ENCODE data around the gene PTPN11.
"Not testable (repeated sequence)": the region's sequence is repeated elsewhere in the genome, so short reads cannot be mapped to it uniquely, and the experiment has no call there.

Gene PTPN11

DNA sequence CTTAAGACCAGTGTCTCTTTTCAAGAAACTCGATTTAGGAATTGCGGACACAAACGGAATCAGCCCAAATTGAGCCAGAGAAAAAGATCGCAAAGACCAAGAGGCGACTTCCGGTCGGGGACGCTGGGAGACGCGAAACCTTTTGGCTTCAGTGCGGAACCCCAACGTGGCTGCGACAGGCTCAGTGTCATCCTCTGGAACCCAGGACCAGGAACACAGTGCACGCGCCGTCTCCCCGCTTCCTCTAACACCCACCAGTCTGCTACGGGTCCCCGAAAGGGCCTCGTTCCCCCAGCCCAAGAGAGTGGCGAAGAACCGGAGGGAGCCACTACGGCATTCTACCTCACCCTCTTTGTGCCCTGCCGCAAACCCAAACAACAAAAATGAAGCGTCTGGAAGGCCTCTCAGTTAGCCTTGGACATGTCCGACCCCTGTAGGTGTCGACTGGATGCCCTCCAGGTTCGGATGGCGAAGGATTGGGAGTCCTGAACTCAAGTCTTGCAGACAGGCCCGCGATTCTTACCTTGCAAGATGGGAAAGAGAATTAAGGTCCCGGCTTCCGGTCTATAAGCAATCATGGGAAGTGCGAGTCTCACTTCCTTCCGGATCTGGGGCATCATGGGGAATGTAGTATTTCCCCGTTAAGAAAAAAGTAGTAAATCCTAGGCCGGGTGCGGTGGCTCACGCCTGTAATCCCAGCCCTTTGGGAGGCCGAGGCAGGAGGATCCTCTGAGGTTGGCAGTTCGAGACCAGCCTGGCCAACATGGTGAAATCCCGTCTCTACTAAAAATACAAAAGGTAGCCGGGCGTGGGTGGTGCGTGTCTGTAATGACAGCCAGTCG lies 9.5 kb upstream of the PTPN11 start, which contains the start of gene RPL6:
Gene RPL6, minus strand, starts transcription at position 542 of the 842 bp plus-strand sequence. CDS start 949 bp downstream, outside the sequence.
- DNase-seq (ENCODE audit: low spot score), result peak; percentile 97

DNA sequence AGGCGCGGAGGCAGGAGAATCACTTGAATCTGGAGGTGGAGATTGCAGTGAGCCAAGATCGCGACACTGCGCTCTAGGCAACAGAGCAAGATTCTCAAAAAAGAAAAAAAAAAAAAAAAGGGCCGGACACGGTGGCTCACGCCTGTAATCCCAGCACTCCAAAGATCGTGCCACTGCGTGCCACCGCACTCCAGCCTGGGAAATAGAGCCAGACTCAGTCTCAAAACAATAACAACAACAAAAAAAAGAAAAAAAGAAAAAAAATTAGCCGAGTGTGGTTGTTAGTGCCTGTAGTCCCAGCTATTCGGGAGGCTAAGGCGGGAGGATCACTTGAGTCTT lies 8.9 kb upstream of the PTPN11 start:
- no peak for DNase-seq (ENCODE audit: low spot score)

DNA sequence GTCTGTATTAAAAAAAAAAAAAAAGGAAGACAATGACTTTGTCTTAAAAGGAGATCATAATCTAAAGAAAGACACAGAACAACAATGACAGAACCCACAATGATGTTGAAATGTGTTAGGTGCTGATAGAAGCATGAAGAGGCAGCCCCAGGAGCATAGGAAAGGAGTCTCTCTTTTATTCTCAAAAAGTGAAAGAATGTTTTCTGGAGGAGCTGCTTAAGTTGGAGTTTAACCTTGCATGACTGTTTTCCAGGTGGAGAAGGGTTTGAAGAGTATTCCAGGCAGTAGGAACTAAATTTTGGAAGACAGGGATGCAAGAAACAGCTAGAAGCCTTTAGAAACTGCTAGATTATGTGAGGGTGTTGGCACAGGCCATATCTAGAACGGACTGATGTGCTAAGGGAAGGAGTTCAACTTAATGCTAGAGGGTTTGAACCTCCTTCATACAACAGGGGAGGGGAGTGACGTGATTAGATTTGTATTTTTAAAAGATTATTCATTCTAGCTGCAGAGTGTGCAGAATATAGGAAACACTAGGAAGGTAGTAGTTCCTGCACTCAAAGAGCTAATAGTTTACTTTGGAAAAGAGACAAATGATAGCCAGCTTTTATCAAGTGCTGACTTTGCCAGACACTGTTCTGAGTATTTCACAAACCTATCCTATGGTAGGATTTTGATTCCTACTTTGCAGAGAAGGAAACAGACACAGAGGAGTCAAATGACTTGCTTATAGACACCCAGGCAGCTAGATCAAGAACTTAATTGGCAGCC lies 4.7 kb upstream of the PTPN11 start:
- DNase-seq (ENCODE audit: low spot score), result no peak

DNA sequence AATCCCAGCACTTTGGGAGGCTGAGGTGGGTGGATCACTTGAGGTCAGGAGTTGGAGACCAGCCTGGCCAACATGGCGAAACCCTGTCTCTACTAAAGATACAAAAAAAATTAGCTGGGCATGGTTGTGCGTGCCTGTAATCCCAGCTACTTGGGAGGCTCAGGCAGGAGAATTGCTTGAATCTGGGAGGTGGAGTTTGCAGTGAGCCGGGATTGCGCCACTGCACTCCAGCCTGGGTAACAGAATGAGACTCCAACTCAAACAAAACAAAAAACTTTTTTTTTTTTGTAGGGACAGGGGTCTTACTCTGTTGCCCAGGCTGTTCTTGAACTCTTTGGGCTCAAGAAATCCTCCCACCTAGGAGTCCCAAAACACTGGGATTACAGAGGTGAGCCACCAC lies 3.3 kb upstream of the PTPN11 start:
- DNase-seq (ENCODE audit: low spot score), result not testable (repeated sequence)

DNA sequence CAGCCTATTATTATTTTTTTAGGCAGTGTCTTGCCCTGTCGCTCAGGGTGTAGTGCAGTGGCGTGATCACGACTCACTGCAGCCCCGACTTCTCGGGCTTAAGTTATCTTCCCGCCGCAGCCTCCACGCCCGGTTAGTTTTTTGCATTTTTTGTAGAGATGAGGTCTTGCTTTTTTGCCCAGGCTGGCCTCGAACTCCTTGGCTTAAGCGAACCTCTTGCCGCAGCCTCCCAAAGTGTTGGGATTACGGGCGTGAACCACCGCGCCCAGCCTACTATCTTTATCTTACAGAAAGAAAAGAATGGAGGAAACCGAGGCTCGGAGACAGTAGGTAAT lies 507 bp upstream of the PTPN11 start:
- DNase-seq (ENCODE audit: low spot score), result no peak

DNA sequence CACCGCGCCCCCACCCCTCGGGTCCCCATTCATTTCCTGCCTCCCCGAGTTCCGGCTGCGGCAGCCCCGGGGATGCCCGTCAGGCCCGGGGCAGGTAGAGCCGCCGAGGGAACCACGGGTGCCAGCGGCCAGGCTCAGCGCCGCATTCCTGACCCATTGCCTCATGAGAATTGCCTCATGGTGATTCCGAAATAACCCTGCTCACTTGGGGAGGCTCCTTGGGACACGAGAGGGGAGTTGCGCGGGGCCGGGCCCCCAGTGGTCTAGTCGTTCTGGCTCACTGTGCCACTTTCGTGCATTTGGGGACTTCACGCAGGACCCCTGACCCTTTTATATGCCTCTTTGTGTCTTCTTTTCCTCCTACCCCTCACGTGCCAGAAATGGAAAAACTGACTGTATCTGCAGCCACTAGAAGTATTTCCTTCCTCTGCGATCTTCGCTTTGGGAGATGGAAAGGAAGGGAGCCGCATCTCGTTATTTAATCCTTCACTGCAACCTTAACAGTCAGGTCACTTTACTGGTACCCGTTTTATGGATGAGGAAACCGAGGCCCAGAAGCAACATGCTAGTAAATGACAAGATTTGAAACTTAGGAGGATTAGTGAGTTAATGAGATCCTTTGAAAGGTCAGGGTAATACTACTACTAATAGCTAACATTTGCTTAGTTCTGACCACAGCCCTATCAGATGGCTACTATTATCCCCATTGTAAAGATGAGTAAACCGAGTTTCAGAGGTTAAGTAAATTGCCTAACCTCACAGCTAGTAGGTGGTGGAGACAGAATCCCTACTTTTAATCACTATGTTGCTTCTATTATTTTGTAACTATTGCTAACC lies 768 bp downstream of the PTPN11 start:
- DNase-seq (ENCODE audit: low spot score), result peak; percentile 38

DNA sequence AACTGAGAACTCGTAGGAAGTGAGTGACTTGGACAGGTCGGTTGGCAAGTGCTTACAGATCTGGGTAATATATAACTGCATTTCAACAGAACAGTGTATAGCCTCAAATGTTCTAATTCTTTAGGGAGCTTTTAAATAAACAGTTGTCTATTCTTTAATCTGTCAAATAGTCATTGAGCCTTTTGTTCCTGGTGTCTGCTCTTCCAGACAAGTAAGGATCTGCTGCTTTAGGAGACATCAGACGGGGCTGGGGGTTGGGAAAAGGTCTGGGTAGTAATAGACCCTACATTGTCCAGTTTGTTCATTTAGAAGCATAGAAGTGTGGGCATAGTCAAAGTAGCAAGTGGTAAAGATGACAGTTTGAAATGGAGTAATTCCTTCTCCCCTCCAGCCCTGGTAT lies 2.0 kb downstream of the PTPN11 start:
- DNase-seq (ENCODE audit: low spot score), result peak; percentile 58

DNA sequence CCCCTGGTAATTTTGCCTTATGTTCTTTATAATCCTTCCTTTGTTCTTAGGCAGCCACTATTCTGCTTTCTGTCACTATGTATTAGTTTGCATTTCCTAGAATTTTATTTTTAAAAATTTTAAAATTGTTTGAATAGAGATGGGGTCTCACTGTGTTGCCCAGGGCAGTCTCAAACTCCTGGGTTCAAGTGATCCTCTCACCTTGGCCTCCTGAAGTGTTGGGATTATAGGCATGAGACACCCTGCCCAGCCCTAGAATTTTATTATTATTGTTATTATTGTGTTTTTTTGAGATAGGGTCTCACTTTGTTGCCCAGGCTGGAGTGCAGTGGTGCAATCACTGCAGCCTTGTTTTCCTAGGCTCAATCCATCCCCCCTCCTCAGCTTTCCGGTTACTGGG lies 2.6 kb downstream of the PTPN11 start:
- no peak for DNase-seq (ENCODE audit: low spot score)

DNA sequence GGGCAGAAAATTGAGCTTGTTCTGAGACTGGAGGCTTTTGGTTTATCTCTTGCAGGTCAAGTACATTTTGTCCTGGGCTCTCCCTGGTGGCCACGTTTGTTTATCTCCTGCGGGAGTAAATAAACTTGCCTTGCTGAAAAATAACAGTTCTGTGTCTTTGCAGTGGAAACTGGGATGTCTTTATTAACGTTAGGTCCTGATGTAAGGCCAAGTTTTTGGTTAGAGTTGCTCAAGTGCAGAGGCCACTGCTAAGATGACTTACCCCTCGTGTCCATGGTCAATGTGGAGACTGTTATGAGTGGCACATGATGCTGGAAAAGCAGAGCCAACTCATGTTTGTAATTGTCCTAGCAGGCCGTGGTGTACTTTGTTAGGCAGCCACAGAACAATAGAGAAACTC lies 3.8 kb downstream of the PTPN11 start:
- peak; percentile 92 for DNase-seq (ENCODE audit: low spot score)

DNA sequence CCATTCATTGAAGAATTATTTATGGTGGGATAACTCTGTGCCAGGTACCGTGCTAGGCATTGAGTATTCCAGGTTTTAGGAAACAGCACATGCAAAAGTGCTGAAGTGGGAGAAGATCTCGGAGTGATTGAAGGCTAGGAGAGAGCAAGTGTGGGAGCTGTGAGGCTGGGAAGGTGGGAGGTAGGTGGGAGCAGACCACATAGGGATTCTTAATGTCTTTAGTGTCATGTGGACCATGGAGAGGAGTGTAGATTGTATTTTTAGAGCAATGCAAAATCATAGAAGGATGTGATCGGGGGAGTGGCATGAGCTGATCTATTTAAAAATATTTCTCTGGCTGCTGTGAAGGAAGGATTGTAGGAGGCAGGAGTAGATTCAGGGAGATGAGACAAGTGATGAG lies 5.4 kb downstream of the PTPN11 start:
- DNase-seq (ENCODE audit: low spot score), result no peak

DNA sequence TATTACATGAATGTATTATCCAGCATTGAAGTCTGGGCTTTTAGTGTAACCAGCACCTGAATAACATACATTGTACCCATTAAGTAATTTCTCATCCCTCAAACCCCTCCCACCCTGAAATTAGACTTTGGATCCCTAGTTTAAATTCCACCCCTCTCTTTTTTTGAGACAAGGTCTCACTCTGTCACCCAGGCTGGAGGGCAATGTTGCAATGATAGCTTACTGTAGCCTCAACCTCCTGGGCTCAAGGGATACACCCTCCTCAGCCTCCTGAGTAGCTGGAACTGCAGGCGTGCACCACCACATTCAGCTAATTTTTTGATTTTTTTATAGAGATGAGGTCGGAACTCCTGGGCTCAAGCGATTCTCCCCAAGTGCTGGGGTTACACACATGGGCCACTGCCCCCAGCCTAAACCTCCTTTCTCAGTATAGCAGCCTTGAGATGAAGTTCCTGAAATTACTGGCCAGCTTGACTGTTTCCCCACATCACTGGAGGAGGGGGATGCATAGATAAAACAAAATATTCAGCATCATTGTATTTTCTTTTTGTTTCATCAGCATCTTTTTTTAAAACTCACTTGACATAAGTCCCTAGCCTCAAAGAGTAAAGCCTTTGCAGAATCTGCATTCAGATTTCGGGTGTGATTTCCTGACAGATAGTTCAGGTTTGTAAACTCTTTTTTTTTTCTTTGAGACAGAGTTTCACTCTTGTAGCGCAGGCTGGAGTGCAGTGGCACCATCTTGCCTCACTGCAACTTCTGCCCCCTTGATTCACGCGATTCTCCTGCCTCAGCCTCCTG lies 7.0 kb downstream of the PTPN11 start:
- no peak for DNase-seq (ENCODE audit: low spot score)

DNA sequence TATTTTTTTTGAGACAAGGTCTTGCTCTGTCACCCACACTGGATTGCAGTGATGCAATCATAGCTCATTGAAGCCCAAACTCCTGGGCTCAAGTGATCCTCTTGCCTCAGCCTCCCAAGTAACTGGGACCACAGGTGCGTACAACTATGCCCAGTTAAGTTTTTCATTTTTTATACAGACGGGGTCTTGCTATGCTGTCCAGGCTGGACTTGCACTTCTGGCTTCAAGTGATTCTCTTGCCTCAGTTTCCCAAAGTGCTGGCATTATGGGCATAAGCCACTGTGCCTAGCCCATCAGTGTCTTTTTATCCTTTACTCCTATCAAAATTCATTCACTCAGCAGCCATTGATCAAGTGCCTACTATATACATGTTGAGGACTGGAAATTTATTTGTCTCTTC lies 9.0 kb downstream of the PTPN11 start:
- no peak for DNase-seq (ENCODE audit: low spot score)

DNA sequence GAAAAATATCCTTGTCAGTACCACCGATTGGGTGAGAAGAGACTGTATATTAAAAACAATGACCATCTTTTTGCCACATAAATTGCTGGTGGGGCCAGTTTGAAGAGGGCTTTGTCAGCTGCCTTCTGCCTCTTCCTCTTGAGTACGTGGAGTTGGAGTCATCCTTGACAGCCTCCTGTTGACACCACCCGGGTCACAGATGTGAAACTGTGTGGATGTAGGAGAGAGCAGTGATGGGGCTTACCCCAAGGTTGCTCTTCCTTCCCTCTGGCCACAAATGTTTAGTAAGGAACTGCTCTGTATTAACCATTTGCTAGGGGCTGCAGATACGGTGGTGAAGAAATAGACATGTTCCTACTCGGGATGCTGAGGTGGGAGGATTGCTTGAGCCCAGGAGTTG lies 12.2 kb downstream of the PTPN11 start:
- DNase-seq (ENCODE audit: low spot score), result no peak

DNA sequence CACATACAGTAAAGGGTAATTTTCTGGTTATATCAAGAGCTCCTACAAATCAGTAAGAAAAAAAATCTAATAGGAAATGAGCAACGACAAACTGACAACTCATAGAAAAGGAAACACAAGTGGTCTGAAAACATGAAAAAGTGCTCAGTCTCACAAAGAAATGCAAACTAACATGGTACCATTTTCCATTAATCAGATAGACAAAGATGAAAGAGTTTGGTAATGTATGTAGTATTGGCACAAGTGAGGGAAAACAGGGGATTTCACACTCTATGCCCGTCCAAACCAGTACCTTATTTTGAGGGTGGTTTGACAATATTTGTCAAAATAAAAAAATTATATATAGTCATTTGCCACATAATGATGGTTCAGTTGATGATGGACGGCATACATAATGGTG lies 13.2 kb downstream of the PTPN11 start:
- DNase-seq (ENCODE audit: low spot score), result no peak

DNA sequence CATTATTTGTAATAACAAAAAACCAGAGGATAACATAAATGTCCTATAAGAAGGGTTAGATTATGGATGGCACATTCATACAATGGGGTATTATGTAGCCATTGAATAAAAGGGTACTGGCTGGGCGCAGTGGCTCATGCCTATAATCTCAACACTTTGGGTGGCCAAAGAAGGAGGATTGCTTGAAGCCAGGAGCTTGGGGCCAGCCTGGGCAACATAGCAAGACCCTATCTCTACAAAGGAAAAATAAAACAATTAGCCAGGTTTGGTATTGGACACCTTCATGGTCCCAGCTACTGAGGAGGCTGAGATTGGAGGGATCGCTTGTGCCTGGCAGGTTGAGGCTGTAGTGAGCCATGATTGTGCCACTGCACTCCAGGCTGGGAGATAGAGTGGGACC lies 14.8 kb downstream of the PTPN11 start:
- DNase-seq (ENCODE audit: low spot score), result no peak

DNA sequence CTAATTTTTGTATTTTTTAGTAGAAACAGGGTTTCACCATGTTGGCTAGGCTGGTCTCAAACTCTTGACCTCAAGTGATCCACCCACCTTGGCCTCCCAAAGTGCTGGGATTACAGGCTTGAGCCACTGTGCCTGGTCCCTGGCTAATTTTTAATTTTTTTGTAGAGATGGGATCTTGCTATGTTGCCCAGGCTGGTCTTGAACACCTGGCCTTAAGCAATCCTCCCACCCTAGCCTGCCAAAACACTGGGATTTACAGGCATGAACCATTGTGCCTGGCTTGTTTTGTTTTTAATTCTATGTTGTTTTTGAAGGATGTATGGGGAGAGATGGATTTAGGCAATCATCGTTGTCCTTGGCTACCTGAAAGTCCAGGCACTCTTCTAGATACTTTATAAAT lies 19.9 kb downstream of the PTPN11 start:
- DNase-seq (ENCODE audit: low spot score), result not testable (repeated sequence)

DNA sequence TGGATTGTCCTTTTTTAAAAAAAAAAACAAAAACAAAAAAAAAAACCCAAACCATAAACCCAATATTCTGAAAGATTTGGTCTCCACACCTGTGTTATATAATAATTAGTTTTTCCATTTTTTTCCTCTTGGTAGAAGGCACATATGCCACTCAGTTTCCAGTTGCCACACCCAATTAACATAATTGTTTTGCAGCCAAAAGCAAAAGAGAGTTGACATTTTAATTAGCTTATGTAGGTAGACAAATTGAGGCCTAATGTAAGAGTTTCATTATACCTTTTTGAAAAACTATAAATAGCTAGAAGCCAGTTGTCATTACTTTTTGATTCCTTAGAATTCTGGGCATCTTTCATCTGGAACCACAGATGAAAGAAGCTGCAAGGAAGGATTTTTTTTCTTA lies 21.0 kb downstream of the PTPN11 start:
- DNase-seq (ENCODE audit: low spot score), result no peak

DNA sequence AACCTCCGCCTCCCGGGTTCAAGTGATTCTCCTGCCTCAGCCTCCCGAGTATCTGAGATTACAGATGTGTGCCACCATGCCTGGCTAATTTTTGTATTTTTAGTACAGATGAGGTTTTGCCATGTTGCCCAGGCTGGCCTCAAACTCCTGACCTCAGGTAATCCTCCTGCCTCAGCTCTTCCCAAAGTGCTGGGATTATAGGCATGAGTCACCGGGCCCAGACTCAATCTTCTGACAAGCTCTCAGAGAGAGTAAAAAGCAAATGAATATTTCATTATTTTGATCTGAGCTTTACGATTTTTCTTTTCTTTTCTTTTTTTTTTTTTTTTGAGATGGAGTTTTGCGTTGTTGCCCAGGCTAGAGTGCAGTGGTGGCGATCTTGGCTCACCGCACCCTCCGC lies 21.9 kb downstream of the PTPN11 start:
- not testable (repeated sequence) for DNase-seq (ENCODE audit: low spot score)

DNA sequence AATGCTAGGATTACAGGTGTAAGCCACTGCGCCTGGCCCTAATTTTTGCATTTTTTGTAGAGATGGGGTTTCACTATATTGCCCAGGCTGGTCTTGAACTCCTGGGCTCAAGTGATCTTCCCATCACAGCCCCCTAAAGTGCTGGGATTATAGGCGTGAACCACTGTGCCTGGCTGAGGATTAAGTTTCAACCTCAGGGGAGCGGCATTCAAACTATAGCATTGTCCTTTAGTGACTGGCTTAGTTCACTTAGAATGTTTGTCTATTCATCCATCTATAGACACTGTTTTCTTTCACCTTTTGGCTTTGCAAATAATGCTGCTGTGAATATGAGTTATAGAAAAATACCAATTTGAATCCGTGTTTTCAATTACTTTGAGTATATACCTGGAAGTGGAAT lies 25.2 kb downstream of the PTPN11 start:
- no peak for DNase-seq (ENCODE audit: low spot score)

DNA sequence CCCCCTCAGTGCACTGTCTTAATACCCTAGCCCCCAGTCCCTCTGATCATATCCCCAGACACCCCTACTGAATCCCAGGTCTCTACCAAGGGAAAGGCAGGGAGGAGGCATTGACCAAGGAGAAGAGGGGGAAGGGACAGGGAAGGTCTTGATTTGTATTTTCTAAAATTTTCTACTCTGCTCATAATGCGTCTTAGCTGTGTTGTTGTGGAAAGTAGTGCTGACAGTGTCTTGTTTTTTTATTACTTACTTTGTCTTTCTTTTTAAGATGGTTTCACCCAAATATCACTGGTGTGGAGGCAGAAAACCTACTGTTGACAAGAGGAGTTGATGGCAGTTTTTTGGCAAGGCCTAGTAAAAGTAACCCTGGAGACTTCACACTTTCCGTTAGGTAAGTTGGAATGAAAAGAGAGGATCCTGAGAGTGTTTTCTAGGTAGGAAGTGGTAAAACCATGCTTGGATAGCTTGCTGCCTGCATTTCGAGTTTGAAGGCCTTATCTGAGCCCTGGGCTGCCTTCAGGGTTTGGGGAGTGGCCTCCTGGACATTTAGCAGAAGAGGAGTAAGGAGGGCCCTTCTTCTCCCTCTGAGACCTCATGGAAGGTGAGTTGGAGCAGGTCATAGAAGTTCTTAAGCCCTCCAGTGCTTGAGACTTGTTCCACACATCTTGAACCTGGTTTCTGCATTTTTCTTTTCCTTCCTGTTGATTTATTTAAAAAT lies 27.4 kb downstream of the PTPN11 start:
- no peak for DNase-seq (ENCODE audit: low spot score)

DNA sequence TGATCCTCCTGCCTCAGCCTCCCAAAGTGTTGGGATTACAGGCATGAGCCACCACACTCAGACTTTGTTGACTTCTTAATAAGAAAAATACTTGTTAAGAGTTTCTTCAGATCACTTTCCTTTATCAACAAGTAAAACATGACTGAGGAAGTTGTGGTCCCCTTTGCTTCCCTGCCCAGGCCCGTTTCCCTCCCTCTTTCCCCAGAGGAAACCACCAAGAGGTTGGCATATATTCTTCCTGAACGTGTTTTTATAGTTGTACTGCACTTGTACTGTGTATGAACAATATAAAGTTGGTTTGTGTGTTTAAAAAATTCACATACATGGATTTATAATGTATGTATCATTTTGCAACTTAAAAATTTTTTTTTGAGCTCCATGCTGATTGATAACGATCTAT lies 28.4 kb downstream of the PTPN11 start:
- DNase-seq (ENCODE audit: low spot score), result no peak
